HEK293 (cell line): Measurements from ENCODE around the gene KCP.

Source experiments
- CTCF ChIA-PET: fragments of 350-600 bp; formaldehyde crosslinking; extraction: SDS; loops from one replicate; lab custom pipeline; 2021; ENCODE audit warnings: antibody characterized with exemption; lab: Yijun Ruan, JAX
- POLR2A ChIA-PET: fragments of 300-600 bp; formaldehyde crosslinking; extraction: SDS; loops from one replicate; lab custom pipeline; 2020; ENCODE audit warnings: antibody characterized with exemption, inconsistent platforms; lab: Yijun Ruan, JAX
- H3K27ac ChIP-seq: fragments of 200-500 bp; sonication (Bioruptor generic); 2 replicates; pipeline ENCODE4 v1.5.1; 2014; ENCODE audit warnings: low read depth, low read length, control low read depth, inconsistent platforms; ENCODE audit errors: extremely low read depth
- H3K36me3 ChIP-seq, 2 experiments: fragments of 200-500 bp in 1 of 2; sonication (Bioruptor generic) in 1 of 2; 1 replicate in 1 of 2; 2 replicates in 1 of 2; pipeline ENCODE4 v1.5.1; 2014 to 2017; ENCODE audit warnings: inconsistent platforms in 2 of 2, low read length in 2 of 2; ENCODE audit not compliant: control insufficient read depth in 2 of 2, insufficient read depth in 1 of 2
- H3K4me1 ChIP-seq: fragments of 200-500 bp; sonication (Bioruptor generic); 2 replicates; pipeline ENCODE4 v1.5.1; 2014; ENCODE audit warnings: mild to moderate bottlenecking, low read length, inconsistent platforms; ENCODE audit not compliant: control insufficient read depth, insufficient read depth
- H3K4me3 ChIP-seq: 2 replicates; pipeline ENCODE4 v1.5.1; 2011; ENCODE audit warnings: low read depth, mild to moderate bottlenecking, control low read depth, low read length, moderate library complexity
- H3K9me3 ChIP-seq: fragments of 200-500 bp; sonication (Bioruptor generic); 2 replicates; pipeline ENCODE4 v1.5.1; 2014; ENCODE audit warnings: low read depth, low read length, inconsistent platforms; ENCODE audit not compliant: control insufficient read depth, insufficient read depth
- EGR2 ChIP-seq: fragments of 450-650 bp; formaldehyde crosslinking; IDR thresholded peaks from 2 replicates; pipeline ENCODE4 v1.5.1; 2016; ENCODE audit warnings: low read depth, missing biosample characterization, missing genetic modification characterization
- GLI4 ChIP-seq: fragments of 450-650 bp; formaldehyde crosslinking; IDR thresholded peaks from 2 replicates; pipeline ENCODE4 v1.5.1; 2016; ENCODE audit warnings: missing biosample characterization, missing genetic modification characterization
- KLF16 ChIP-seq: fragments of 450-650 bp; formaldehyde crosslinking; IDR thresholded peaks from 2 replicates; pipeline ENCODE4 v1.5.1; 2017; ENCODE audit warnings: missing biosample characterization, missing genetic modification characterization
- SETDB1 ChIP-seq: IDR thresholded peaks from one replicate; pipeline ENCODE4 v1.6.1; 2017; ENCODE audit warnings: mild to moderate bottlenecking, low read length, moderate library complexity, mixed read lengths; ENCODE audit not compliant: insufficient read length
- SP2 ChIP-seq: fragments of 450-650 bp; formaldehyde crosslinking; IDR thresholded peaks from 2 replicates; pipeline ENCODE4 v1.5.1; 2016; ENCODE audit warnings: missing biosample characterization, missing genetic modification characterization
- TCF7L2 ChIP-seq: IDR thresholded peaks from 2 replicates; pipeline ENCODE4 v1.6.1; 2011; ENCODE audit warnings: low read depth, mild to moderate bottlenecking, inconsistent platforms, low read length, moderate library complexity, borderline replicate concordance
- ZFHX2 ChIP-seq: fragments of 450-650 bp; formaldehyde crosslinking; conservative IDR thresholded peaks from 2 replicates; pipeline ENCODE4 v1.5.1; 2016; ENCODE audit warnings: missing biosample characterization, missing genetic modification characterization
- ZNF23 ChIP-seq: fragments of 450-650 bp; formaldehyde crosslinking; IDR thresholded peaks from 2 replicates; pipeline ENCODE4 v1.5.1; 2016; ENCODE audit warnings: missing biosample characterization, missing genetic modification characterization, borderline replicate concordance
- ZNF341 ChIP-seq: fragments of 450-650 bp; formaldehyde crosslinking; IDR thresholded peaks from 2 replicates; pipeline ENCODE4; 2016; ENCODE audit warnings: low read depth, missing biosample characterization, missing genetic modification characterization
- ZNF600 ChIP-seq: fragments of 450-650 bp; formaldehyde crosslinking; IDR thresholded peaks from 2 replicates; pipeline ENCODE4 v1.5.1; 2016; ENCODE audit warnings: missing biosample characterization, missing genetic modification characterization
- ZNF621 ChIP-seq: fragments of 450-650 bp; formaldehyde crosslinking; IDR thresholded peaks from 2 replicates; pipeline ENCODE4 v1.5.1; 2017; ENCODE audit warnings: missing biosample characterization, missing genetic modification characterization
- ZNF626 ChIP-seq: fragments of 450-650 bp; sonication (Bioruptor Pico); formaldehyde crosslinking; IDR thresholded peaks from 2 replicates; pipeline ENCODE4 v1.5.1; 2018; ENCODE audit warnings: missing biosample characterization, missing genetic modification characterization, inconsistent platforms
- ZNF660 ChIP-seq: fragments of 450-650 bp; IDR thresholded peaks from 2 replicates; pipeline ENCODE4 v1.5.1; 2018; ENCODE audit warnings: missing biosample characterization, mild to moderate bottlenecking, missing genetic modification characterization
- ZNF747 ChIP-seq: fragments of 450-650 bp; formaldehyde crosslinking; IDR thresholded peaks from 2 replicates; pipeline ENCODE4 v1.5.1; 2016; ENCODE audit warnings: missing biosample characterization, missing genetic modification characterization
- TF ChIP-seq, protein P1 (sequence below): fragments of 450-650 bp; formaldehyde crosslinking; IDR thresholded peaks from 2 replicates; pipeline ENCODE4 v1.5.1; 2016; ENCODE audit warnings: missing biosample characterization, missing genetic modification characterization
- TF ChIP-seq, protein P2 (sequence below): fragments of 450-650 bp; formaldehyde crosslinking; IDR thresholded peaks from 2 replicates; pipeline ENCODE4 v1.5.1; 2016; ENCODE audit warnings: missing biosample characterization, missing genetic modification characterization, borderline replicate concordance
- TF ChIP-seq, protein P3 (sequence below): fragments of 450-650 bp; formaldehyde crosslinking; IDR thresholded peaks from 2 replicates; pipeline ENCODE4 v1.5.1; 2016; ENCODE audit warnings: missing biosample characterization, missing genetic modification characterization
- TF ChIP-seq, protein P4 (sequence below): fragments of 450-650 bp; formaldehyde crosslinking; IDR thresholded peaks from 2 replicates; pipeline ENCODE4 v1.5.1; 2017; ENCODE audit warnings: missing biosample characterization, missing genetic modification characterization
- TF ChIP-seq, protein P5 (sequence below): fragments of 450-650 bp; formaldehyde crosslinking; IDR thresholded peaks from 2 replicates; pipeline ENCODE4 v1.5.1; 2016; ENCODE audit warnings: missing biosample characterization, missing genetic modification characterization

KCP gene

DNA sequence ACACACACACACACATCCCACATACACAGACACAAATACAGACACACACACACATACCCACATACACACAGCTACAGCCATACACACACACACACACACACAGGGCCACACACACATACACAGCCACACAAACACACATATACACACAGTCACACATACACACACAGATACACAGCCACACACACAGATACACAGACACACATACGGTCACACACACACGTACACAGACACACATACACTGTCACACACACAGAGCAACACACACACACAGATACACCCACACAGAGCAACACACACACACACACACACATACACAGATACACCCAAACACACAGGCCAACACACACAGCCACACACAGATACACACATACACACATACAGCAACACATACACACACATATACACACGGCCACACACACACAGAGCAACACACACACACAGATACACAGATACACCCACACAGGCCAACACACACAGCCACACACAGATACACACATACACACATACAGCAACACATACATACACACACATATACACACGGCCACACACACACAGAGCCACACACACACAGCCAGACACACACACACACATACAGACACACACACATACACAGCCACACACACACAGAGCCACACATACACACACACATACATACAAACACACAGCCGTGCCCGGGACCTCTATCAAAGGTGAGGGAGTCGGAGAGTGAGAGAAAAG, 22.3 kb downstream of the KCP start (continued):
- peak; percentile 78; the same call in 1 of the 2 replicates for TF ChIP-seq ZNF621 (tag by site-specific recombination)
- TF ChIP-seq ZNF747 (tag by site-specific recombination): no peak
- TF ChIP-seq, protein P1, sequence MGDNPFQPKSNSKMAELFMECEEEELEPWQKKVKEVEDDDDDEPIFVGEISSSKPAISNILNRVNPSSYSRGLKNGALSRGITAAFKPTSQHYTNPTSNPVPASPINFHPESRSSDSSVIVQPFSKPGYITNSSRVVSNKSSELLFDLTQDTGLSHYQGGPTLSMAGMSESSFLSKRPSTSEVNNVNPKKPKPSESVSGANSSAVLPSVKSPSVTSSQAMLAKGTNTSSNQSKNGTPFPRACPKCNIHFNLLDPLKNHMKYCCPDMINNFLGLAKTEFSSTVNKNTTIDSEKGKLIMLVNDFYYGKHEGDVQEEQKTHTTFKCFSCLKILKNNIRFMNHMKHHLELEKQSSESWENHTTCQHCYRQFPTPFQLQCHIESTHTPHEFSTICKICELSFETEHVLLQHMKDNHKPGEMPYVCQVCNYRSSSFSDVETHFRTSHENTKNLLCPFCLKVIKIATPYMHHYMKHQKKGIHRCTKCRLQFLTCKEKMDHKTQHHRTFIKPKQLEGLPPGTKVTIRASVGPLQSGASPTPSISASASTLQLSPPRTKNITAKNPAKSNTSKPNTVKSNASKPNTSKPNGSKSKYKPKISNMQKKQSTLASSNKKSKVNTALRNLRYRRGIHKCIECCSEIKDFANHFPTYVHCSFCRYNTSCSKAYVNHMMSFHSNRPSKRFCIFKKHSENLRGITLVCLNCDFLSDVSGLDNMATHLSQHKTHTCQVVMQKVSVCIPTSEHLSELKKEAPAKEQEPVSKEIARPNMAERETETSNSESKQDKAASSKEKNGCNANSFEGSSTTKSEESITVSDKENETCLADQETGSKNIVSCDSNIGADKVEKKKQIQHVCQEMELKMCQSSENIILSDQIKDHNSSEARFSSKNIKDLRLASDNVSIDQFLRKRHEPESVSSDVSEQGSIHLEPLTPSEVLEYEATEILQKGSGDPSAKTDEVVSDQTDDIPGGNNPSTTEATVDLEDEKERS (tag by site-specific recombination): no peak
- TF ChIP-seq, protein P2, sequence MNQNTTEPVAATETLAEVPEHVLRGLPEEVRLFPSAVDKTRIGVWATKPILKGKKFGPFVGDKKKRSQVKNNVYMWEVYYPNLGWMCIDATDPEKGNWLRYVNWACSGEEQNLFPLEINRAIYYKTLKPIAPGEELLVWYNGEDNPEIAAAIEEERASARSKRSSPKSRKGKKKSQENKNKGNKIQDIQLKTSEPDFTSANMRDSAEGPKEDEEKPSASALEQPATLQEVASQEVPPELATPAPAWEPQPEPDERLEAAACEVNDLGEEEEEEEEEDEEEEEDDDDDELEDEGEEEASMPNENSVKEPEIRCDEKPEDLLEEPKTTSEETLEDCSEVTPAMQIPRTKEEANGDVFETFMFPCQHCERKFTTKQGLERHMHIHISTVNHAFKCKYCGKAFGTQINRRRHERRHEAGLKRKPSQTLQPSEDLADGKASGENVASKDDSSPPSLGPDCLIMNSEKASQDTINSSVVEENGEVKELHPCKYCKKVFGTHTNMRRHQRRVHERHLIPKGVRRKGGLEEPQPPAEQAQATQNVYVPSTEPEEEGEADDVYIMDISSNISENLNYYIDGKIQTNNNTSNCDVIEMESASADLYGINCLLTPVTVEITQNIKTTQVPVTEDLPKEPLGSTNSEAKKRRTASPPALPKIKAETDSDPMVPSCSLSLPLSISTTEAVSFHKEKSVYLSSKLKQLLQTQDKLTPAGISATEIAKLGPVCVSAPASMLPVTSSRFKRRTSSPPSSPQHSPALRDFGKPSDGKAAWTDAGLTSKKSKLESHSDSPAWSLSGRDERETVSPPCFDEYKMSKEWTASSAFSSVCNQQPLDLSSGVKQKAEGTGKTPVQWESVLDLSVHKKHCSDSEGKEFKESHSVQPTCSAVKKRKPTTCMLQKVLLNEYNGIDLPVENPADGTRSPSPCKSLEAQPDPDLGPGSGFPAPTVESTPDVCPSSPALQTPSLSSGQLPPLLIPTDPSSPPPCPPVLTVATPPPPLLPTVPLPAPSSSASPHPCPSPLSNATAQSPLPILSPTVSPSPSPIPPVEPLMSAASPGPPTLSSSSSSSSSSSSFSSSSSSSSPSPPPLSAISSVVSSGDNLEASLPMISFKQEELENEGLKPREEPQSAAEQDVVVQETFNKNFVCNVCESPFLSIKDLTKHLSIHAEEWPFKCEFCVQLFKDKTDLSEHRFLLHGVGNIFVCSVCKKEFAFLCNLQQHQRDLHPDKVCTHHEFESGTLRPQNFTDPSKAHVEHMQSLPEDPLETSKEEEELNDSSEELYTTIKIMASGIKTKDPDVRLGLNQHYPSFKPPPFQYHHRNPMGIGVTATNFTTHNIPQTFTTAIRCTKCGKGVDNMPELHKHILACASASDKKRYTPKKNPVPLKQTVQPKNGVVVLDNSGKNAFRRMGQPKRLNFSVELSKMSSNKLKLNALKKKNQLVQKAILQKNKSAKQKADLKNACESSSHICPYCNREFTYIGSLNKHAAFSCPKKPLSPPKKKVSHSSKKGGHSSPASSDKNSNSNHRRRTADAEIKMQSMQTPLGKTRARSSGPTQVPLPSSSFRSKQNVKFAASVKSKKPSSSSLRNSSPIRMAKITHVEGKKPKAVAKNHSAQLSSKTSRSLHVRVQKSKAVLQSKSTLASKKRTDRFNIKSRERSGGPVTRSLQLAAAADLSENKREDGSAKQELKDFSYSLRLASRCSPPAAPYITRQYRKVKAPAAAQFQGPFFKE (tag by site-specific recombination): no peak
- TF ChIP-seq ZNF660 (tag by site-specific recombination): no peak
- TF ChIP-seq GLI4: no peak
- TF ChIP-seq, all 188 proteins: peak for 9

DNA sequence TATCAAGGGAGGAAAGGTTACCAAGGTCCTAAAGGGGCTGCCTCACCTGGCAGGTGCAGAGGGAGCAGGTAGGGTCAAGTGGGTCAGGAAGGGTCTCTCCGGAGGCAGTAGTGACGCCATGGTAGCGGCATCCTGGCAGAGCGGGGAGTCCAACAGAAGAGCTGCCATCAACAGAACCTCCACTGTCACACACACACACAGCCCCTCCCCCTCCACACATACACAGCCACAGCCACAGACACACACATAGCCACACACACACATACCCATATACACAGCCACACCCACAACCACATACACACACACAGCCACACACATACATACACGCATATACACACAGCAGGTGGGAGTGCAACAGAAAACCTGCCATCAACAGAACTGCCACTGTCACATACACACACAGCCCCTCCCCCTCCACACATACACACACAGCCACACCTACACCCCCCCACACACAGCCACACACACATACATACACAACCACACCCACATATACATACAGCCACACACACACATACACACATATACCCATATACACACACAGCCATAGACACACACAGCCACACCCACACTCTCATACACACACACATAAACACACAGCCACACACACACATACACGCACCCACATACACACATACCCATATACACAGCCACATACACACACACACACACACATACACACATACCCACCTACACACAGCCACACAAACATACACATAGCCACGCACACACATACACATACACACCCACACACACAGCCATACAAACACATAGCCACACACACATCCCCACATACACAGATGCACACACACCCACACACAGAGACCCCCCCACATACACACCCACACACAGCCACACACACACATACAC, 23.1 kb downstream of the KCP start:
- CTCF ChIA-PET: interaction anchor here (0.6 to 1.5 kb wide), 2 partner anchors 414 to 462 kb away, joined by 3 to 4 read pairs; no protein-coding TSS in a partner anchor
- Histone ChIP-seq H3K4me3 (no peak overlapping the region), H3K27ac (no peak overlapping the region), H3K36me3 (no peaks in the 10 kb centered on the region), H3K9me3 (no peaks in the 10 kb centered on the region), H3K4me1 (no peaks in the 10 kb centered on the region)
- POLR2A ChIA-PET: no interaction called here
- TF ChIP-seq ZNF626 (tag by site-specific recombination): no peak
- TF ChIP-seq ZNF23 (tag by site-specific recombination): 0 out of 2 replicates have a peak, but pooled peaks have one; percentile 19
- no peak for TF ChIP-seq TCF7L2
- TF ChIP-seq ZFHX2 (tag by site-specific recombination): peak; percentile 99
- TF ChIP-seq, protein P3, sequence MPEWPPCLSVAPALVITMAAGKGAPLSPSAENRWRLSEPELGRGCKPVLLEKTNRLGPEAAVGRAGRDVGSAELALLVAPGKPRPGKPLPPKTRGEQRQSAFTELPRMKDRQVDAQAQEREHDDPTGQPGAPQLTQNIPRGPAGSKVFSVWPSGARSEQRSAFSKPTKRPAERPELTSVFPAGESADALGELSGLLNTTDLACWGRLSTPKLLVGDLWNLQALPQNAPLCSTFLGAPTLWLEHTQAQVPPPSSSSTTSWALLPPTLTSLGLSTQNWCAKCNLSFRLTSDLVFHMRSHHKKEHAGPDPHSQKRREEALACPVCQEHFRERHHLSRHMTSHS (tag by site-specific recombination): peak; percentile 54; the same call in 1 of the 2 replicates
- 0 out of 2 replicates have a peak, but pooled peaks have one; percentile 23 for TF ChIP-seq ZNF600 (tag by site-specific recombination)
- TF ChIP-seq ZNF341 (tag by site-specific recombination): peak; percentile 23; the same call in 1 of the 2 replicates
- TF ChIP-seq, protein P4, sequence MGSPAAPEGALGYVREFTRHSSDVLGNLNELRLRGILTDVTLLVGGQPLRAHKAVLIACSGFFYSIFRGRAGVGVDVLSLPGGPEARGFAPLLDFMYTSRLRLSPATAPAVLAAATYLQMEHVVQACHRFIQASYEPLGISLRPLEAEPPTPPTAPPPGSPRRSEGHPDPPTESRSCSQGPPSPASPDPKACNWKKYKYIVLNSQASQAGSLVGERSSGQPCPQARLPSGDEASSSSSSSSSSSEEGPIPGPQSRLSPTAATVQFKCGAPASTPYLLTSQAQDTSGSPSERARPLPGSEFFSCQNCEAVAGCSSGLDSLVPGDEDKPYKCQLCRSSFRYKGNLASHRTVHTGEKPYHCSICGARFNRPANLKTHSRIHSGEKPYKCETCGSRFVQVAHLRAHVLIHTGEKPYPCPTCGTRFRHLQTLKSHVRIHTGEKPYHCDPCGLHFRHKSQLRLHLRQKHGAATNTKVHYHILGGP: 0 out of 2 replicates have a peak, but pooled peaks have one; percentile 21
- no peak for TF ChIP-seq SETDB1
- TF ChIP-seq KLF16 (tag by site-specific recombination): 0 out of 2 replicates have a peak, but pooled peaks have one; percentile 19
- TF ChIP-seq SP2 (tag by site-specific recombination): 0 out of 2 replicates have a peak, but pooled peaks have one; percentile 11
- TF ChIP-seq, protein P5, sequence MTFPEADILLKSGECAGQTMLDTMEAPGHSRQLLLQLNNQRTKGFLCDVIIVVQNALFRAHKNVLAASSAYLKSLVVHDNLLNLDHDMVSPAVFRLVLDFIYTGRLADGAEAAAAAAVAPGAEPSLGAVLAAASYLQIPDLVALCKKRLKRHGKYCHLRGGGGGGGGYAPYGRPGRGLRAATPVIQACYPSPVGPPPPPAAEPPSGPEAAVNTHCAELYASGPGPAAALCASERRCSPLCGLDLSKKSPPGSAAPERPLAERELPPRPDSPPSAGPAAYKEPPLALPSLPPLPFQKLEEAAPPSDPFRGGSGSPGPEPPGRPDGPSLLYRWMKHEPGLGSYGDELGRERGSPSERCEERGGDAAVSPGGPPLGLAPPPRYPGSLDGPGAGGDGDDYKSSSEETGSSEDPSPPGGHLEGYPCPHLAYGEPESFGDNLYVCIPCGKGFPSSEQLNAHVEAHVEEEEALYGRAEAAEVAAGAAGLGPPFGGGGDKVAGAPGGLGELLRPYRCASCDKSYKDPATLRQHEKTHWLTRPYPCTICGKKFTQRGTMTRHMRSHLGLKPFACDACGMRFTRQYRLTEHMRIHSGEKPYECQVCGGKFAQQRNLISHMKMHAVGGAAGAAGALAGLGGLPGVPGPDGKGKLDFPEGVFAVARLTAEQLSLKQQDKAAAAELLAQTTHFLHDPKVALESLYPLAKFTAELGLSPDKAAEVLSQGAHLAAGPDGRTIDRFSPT: peak; percentile 30; the same call in 1 of the 2 replicates
- peak; percentile 98 for TF ChIP-seq EGR2 (tag by site-specific recombination)
